Measurements from ENCODE around the gene TCF7L2. TPM values are rescaled to one million over a fixed set of nuclear protein-coding genes. Genes with fewer than 3 reads are reported as not detected.

TCF7L2 gene
- total RNA-seq, 1 donor from 2014 or later = 53.6 TPM

- intact Hi-C loops (cut with DNase I) = no loop called here
- ATAC-seq (no peak), DNase-seq (ENCODE audit: low spot score) (no peak)
Measured at GRCh38 chr10:113214331-113214730, 264.3 kb downstream of the TCF7L2 start.

GRCh38 chr10:113216102-113216501 lies 266.1 kb downstream of the TCF7L2 start:
- intact Hi-C loops (cut with DNase I) = no loop called here

More at GRCh38 chr10:113216102-113216501, 266.1 kb downstream of the TCF7L2 start:
- ATAC-seq = no peak
- DNase-seq (ENCODE audit: low spot score) = no peak

Measured in sciatic nerve (tissue), 2 donors.